ENCODE data around the gene PARD3B.

DNA sequence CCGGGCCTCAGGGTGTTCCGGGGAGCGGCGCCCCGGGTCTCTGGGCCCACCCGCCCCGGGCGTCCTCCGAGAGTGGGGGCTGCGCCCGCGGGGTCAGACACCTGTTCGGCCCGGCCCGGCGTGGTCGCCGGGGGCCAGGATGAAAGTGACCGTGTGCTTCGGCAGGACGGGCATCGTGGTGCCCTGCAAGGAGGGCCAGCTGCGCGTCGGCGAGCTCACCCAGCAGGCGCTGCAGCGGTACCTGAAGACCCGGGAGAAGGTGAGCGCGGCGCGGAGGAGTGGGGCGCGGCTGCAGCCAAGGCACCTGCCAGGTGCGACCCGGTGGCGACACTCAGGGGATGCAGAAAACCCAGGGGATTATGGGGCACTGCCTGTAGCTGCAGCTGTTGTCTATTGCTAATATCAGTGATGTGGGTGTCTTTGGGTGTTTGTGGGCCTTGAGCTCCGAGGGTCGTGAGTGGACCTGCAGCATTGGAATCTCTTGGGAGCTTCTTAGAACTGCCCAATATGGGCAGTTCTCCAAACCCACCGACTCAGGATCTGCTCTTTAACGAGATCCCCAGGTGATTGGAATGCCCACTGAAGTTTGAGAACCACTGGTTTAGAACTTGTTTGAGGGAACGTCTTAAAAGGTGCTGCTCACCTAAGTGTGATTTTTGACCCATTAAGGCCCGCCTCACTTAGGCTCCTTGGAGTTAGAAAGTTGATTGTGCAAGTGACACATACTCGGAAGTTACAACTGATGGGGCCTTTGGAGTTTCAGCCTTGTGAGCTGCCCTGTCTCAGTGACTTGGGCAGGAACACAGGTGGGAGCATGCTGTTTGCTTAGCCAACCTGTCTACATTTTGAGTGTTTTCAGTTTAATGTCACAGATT is 823 bp downstream of the PARD3B start:
- no peak for TF ChIP-seq POLR2A (IDR thresholded peaks at IDR 0.05; ENCODE audit: low read length)
- TF ChIP-seq GATA1 (IDR thresholded peaks at IDR 0.05; ENCODE audit: low read depth, low read length), result no peak

Measured in erythroblast (primary cell).